Upper lobe of left lung (tissue), 4 donors: ENCODE measurements around the gene MT3.

ENCODE experiments used
- CTCF ChIP-seq, 6 experiments: fragments of 450-650 bp in 4 of 6; fragments of 200-600 bp in 2 of 6; sonication (generic) in 2 of 6; IDR thresholded peaks; one replicate each; pipeline ENCODE4 v1.5.1; 2016 to 2019; ENCODE audit warnings: antibody characterized with exemption in 6 of 6
- EP300 ChIP-seq, 4 donors: sonication (generic); formaldehyde crosslinking; IDR thresholded peaks; one replicate each; pipeline ENCODE4 v1.5.1; 2017; ENCODE audit warnings: antibody characterized with exemption in 4 of 4, control low read depth in 2 of 4

- TF ChIP-seq CTCF (IDR thresholded peaks at IDR 0.05) (no peak), EP300 (IDR thresholded peaks at IDR 0.05) (peak in 1 of 4 donors; percentile 2)
Measured at GRCh38 chr16:56611281-56611833, 22.0 kb downstream of the MT3 start.
